GM19043 (cell line): Measurements from ENCODE around the gene AMBRA1.

Experiments used
- ATAC-seq: cut with Tn5 transposase; IDR thresholded peaks from one replicate; pipeline ENCODE4 v1.9.1; 2021; ENCODE audit warnings: low read depth; ENCODE audit not compliant: unreplicated experiment

AMBRA1 gene

DNA sequence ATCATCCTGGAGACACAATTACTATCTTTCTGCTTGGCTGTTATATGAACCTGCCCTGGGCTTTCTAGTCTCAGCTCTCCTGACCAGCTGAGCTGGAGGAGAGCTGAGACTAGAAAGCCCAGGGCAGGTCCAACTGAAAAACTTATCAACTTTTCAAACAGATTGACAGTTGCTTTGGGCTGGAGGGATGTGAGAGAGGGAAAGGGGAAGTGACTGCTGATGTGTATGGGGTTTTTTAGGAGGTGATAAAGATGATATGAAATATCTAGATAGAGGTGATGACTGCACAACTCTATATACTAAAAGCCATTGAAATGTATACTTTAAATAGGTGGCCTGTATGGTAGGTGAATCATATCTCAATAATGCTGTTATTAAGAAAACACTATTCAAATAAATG, 142.1 kb downstream of the AMBRA1 start:
- ATAC-seq: no peak

DNA sequence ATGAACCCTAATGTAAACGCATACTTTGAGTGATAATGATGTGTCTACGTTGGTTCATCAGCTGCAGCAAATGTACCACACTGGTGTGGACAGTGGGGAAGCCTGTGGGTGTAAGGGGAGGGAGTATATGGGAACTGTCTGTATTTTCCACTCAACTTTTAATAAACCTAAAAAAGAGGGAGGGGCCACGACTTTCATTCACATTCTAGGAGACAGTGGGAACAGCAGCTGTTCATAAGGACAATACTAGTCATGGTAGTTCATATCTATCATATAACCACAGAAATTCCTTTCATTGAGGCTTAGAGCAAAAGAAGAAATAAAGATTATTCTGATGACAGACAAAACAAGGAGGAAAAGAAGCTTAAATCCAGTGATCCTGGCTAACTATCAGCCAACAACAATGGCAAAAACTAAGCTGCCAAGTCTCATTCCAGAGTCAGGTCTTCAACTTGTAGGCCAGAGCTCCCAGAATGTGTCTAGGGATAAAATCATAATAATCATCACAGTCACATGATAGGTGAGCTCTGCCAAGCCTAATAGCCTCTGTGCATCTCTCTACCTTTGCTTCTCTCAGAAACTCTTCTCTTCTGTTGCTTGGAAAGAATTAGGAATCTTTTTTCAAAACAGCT, 142.9 kb downstream of the AMBRA1 start:
- no peak for ATAC-seq

DNA sequence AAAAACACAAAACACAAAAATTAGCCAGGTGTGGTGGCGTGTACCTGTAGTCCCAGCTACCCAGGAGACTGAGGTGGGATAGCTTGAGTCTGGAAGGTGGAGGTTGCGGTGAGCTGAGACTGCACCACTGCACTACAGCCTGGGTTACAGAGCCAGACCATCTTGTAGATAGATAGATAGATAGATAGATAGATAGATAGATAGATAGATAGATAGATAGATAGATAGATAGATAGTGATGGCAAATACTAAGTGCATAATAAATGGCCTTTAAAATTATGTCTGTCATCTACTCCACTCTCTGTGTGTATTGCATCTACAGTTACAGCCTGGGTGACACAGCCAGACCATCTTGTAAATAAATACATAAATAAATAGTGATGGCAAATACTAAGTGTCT, 146.3 kb downstream of the AMBRA1 start:
- ATAC-seq: no peak

DNA sequence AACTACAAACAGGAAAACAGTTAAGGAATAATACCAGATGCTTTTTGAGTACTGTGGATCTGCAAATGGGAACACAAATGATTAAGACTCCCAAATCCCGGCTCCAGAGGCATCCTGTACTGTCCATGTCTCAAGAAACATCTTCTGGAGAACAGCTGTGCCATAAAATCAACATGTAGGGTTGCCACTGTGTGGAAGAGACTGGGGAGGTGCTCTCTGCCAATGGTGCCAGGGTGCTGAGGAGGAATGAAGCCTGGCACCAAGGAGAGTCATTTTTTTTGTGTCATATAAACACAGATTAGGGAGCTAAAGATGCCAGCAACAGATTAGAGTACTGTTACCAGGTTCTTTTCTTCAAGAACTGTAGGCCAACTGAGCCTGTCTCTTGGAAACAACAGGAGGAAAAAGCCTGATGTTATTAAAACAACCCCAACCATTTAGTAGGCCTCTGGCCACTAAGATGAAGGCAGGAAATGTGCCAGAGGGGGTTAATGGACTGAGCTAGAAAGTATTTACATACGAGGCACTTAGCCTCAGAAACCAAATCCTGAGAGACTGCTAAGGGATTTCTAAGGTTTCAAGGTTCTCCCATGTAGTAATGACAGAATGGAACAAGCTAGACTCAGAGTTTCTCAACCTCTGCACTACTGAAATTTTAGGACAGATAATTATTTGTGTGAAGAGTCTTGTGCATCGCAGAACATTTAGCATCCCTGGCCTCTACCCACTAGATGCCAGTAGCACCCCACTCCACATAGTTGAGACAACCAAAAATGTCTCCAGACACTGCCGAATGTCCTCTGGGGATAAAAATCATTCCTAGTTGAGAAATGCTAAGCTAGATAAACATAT, 147.7 kb downstream of the AMBRA1 start:
- no peak for ATAC-seq

DNA sequence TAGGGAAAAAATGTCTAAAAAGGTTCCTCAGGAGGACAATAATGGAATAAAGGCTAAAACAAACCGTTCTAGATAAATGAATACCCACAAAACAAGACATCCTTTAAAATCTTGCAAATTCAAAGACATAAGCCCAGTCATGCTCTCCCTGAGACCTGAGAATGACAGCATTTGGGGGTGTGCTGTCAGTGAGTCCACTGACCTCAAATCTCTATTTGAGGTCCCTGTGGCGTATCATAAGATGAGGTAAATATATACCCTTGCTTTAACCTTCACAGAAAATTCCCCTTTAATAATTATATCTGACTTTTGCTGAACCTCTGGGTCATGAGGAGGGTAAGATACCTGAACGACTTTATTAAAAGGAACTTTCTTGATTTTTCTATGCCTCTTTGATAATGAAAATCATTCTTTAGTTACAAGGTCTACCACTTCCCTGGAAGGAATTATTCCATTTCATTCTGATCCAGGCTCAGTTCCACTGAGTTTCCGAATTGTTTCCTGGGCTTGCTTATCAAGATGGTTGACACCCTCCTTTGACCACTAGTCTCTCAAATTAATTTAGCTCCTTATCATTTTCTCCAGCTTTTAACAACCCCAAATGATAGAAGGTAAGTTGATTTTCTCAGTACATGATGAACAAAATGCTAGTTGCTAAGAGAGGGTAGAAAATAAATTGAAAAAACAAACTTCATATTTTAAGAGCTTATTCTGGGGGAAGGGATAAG, 148.5 kb downstream of the AMBRA1 start:
- ATAC-seq: no peak

DNA sequence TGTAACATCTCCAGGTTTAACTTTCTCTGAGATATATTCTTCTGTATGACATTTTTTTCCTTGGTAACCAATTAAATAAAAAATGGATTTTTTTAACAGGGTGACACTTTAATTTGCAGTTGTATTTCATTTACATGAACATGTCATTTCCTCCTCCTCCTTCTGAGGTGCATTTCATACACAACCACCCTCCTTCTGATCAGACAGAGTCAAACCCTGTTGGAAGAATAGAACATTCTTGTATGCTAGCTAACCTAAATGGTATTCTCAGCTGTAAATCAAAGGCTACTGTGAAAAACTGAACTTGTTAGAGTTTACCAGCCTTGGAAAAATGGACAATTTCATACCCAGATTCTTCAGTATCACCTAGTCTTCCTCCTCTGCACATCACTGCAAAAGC, 149.5 kb downstream of the AMBRA1 start:
- no peak for ATAC-seq

DNA sequence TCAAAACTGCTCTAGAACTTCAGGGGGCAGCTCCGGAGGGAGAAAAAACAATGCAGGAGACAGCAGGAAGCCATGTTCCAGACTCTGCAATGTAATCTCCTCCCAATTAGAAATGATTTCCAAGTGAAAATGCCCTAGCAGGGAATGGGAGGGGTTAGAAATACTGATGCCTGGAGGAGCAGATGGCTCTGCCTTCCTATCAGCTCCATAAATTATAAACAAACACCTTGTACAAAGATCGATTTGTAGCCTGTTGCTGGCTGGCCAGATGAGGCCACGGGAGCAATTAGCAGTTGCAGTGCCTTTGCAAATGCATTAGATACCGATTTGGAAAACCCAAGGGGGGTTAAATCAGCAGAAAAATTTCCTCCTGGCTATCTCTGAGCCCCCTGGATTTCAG, 155.6 kb downstream of the AMBRA1 start:
- no peak for ATAC-seq

DNA sequence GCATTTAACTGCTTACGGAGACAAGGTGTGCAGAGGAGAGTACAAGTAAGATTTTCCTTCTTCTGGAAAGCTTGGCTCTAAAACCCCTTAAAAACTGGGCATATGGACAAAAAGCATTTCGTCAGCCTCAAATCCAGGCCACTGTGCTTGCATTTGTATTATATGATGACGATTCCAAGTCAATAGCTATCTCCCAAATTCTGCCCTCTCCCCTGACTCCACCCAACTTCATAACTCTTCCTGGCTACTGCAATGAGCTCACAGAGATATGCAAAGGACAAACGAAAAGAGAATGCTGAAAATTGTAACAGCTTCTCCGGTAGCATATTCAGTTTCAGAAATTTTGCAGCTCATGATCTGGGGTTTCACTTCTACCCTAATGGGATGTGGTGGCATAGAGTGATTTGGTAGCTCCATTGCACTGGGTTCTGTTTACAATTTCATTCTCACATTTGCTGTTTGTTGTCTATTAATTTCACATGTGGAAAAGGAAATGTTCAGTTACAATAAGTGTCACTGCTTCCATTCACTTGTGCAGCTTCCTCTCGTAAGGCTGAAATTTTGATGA, 156.6 kb downstream of the AMBRA1 start:
- no peak for ATAC-seq

DNA sequence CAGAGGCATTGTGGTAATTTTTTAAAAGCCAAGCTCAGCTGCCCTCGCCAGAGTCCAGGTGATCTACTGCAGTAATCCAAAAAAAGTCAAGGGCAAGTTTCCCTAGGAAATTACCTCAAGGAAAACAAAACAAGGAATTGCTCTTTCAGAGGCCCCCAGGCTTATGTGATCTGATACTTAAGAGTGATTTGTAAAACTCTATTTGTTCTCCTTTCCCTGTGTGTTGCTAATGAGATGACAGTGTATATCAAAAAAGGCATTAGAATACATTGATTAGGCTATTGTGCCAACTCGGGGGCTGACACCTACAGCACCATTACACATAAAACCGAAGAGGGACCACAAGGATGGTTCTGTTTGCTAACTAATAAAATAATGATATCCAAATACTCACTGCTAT, 157.7 kb downstream of the AMBRA1 start:
- ATAC-seq: no peak

DNA sequence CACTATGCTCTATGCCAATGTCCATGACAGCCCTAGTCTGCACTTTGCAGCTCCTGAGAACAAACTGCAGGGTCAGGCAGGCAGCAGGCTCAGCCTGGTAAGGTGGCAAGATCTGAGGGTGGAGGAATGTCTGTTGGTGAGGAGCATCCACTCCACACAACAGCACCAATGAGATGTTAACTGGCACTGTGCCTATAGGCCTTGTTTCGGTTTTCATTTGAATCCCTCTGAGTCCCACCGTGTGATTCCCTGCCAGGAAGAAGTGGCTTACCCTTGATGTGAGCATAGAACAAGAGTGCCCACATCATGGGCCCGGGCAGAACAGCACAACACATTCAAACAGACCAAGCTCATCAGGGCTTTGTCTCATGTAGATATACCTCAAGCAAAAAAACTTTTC, 158.1 kb downstream of the AMBRA1 start:
- no peak for ATAC-seq

DNA sequence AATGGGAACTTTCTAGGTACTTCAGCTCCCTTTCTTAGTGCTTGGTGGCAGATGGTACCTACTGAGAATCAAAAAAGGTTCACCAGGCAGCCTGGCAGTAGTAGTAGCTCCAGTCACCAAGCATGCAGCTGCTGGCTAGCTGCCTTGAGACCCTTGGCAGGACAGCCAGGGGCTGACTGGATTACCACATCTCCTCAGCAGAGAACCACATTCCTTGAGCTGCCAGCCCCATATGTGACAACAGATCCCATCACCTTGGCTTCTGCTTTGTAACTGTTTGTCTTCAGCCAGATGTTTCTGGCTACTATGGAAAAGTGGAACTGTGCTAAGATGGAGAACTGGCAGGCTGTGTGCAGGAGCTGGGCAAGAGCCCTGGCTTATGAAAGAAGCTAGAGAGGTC, 162.6 kb downstream of the AMBRA1 start:
- no peak for ATAC-seq

DNA sequence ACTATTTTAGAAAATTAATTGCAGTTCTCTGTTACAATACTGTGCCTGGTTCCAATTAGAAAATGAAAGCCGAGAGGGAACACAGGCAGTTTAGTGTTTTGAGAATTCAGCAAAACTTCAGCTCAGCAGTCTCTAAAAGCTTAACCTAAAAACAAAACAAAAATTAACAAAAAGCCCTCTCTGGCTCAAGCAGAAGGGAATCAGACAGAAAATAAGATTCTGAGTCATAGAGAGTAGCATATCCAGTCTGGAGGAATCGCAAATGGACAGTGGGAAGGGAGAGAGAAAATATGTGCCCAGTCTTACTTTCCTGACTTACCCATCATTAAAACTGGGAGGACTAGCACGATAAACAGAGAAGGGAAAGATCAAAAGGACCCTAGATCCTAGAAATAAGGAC, 164.1 kb downstream of the AMBRA1 start:
- no peak for ATAC-seq

DNA sequence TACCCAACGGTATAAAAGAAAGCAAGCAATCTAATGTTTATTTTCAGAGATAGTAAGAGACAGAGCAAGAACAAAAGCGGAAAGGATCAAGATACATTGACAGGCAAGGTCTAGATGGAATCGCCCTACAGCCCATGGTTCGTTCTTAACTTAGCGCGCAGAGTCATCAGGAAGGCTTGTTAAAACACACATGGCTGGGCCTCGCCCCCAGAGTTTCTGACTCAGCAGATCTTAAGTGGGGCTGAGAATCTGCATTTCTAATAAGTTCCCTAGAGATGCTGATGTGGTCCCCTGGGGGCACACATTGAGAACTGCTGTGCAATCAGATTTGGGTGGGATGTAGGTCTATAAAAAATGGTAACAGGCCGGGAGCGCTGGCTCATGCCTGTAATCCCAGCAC, 166.5 kb downstream of the AMBRA1 start:
- ATAC-seq: no peak

DNA sequence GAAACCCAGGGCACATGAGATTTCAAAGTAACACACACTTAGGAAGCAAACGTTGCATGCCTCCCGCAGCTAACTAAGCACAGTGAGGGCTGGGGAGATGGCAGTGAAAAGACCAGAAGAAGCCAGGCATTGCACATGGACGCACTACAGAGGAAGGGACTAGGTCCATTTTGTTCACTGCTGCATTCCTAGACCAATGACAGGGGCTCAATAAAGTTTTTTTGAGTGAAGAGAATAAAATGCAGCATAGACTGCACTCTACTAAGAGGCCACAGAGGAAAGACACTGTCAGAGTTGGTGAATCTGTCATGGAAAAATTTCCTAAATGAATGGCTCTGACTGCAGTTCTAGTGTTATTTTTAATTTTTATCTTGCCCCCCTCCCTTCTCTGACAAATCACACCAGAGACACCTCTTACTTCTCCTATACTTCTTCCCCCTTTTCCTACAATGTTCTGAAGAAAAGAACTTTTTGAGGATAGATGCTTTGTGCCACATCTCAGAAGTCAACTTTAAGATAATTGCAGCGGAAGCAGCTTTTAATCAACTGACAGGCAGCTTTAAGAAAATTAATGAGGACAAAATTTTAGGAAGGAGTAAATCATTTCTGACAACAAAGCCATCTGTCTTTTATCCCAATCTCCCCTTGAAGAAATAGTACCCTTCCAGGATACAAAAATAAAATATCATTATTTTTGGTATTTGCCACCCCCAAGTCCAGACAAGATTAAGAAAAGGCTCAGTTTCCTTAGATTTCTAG, 167.4 kb downstream of the AMBRA1 start:
- no peak for ATAC-seq

DNA sequence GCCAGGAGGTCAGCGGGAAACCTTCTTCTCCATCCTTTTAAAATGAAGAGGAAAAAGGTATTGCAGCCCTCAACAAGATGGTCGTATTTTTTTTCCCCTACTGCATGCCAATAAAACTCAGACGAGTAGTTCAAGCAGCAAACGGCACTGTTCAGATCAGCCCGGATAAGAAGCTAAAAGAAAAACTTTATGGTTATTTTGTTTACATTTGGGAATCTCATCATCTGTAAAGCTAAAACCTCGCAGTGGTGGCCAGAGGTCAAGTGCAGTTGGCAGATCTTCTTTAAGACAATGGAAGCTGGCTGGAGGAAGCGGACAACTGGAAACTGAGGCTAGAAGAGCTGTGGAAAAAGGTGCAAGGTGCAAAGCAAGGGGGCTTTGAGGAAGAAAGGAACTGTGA, 171.2 kb downstream of the AMBRA1 start:
- no peak for ATAC-seq

DNA sequence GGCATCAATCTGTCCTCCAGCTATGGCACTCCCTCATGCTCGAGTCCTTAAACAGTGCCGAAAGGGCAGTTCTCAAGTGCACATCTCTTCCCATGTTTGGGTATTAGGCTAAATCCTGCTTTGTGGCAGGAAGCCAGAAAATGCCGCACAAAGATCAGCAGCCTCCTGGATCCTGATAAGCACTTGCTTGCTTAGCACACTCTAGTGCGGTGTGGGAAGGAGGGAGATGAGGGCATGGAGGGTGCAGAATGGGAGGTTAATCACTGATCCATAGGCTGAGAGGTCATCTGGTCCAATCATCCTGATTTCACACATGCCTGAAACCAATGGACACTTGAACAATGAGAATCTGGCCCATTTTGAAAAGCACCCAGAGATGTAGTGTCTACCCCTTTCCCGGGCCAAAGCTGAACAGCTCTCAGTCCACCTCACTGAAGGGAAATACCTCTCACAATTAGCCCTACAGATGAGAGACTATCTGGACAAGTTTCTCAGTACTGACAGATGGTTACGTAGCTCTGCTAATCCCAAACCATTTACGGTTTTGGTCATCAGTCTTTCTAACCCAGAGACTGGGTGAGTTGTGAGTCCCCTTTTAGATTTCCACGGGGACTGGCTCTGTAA, 172.5 kb downstream of the AMBRA1 start:
- no peak for ATAC-seq

DNA sequence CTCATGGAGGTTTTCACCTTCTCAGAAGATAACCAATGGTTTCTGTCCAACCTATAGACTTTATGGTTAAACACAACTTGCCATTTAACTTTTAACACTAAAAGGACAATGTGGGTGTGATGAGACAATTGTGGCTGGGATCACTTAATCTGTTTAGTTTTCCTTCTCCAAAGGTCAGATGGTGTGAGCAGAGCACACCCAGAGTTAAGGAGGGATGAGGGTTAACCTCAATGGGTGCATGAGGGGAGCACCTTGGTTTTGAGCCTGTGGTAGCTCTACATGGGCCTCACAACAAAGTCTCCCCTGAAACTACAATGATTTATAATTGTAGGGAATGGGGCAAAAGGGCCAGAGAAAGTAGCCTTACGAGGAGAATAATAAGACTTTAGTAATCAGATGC, 173.3 kb downstream of the AMBRA1 start:
- no peak for ATAC-seq

DNA sequence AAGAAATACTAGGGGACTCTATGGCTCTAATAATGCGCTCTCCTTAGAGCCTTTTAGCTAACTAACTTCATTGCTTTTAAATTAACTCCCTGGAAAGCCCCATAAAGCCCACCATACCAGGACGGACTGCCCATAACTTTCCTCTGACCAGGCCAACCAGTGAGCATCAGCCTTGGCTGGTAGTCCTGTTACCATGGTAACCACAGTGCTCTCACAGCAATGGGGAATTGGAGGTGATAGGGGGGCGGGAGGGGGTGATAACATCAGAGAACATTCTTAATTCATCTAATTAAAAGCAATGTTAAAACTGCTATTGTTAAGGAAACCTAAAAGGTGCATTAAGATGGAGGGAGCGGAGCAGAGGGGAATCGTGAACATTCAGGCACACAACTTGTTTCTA, 175.1 kb downstream of the AMBRA1 start:
- no peak for ATAC-seq

DNA sequence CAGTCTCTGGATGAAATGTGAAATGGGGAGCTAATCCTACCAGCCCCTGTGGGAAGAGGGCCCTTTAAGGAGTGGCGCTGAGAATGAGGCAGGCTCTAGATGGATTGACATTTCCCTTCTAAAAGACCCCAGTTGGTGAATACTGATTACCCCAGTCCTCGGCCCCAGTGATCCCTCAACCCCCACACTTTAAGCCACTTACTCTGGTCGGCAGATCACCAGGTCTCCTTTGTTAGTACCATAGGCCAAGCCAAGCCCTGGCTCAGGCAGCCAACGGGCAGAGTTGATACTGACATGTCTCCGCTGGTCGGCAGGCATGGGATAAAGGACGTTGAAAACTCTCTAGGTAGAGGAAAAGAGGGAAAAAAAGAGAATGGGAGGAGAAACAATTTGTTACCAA, 176.1 kb downstream of the AMBRA1 start:
- no peak for ATAC-seq

DNA sequence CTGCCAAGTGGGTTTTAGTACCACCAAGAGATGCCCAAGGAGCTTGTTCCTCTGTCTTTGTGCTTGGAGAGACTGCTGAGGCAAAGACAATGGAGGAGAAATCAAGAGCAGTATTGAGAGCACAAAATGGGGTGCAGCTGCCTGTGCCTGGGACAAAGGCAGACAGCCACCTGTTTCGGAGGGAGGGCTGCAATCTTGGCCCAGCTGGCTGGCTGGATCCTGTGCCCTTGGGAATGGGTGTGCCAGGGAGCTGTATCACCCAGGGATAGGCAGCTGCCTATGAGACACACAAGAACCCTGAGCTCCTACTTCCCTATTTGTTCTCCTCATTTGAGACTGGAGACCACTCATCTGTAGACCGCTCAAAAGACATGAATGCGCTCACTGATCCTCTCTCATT, 178.9 kb downstream of the AMBRA1 start:
- ATAC-seq: no peak
